HEK293T (cell line): Measurements from ENCODE around the gene DAP.

Source experiments
- ARNT ChIP-seq: fragments of 450-650 bp; IDR thresholded peaks from 2 replicates; pipeline ENCODE4 v1.6.1; 2017; ENCODE audit warnings: mild to moderate bottlenecking
- BHLHE40 ChIP-seq: fragments of 450-650 bp; IDR thresholded peaks from 2 replicates; pipeline ENCODE4 v1.6.1; 2016; ENCODE audit warnings: mild to moderate bottlenecking, moderate library complexity, borderline replicate concordance
- ELF4 ChIP-seq: fragments of 450-650 bp; IDR thresholded peaks from 2 replicates; pipeline ENCODE4 v1.6.1; 2017; ENCODE audit warnings: antibody characterized with exemption
- FOXA1 ChIP-seq: fragments of 450-650 bp; IDR thresholded peaks from 2 replicates; pipeline ENCODE4 v1.6.1; 2016; ENCODE audit warnings: mild to moderate bottlenecking
- FOXM1 ChIP-seq: fragments of 450-650 bp; IDR thresholded peaks from 2 replicates; pipeline ENCODE4 v1.6.1; 2017; ENCODE audit warnings: mild to moderate bottlenecking, borderline replicate concordance
- HDGF ChIP-seq: fragments of 450-650 bp; IDR thresholded peaks from 2 replicates; pipeline ENCODE4 v1.6.1; 2017; ENCODE audit warnings: antibody characterized with exemption, borderline replicate concordance
- L3MBTL2 ChIP-seq: fragments of 450-650 bp; conservative IDR thresholded peaks from 2 replicates; pipeline ENCODE4 v1.6.1; 2016; ENCODE audit warnings: mild to moderate bottlenecking
- SP1 ChIP-seq: fragments of 450-650 bp; IDR thresholded peaks from 2 replicates; pipeline ENCODE4 v1.6.1; 2017
- SUZ12 ChIP-seq: fragments of 450-650 bp; IDR thresholded peaks from 2 replicates; pipeline ENCODE4 v1.6.1; 2016; ENCODE audit warnings: mild to moderate bottlenecking
- TARDBP ChIP-seq: fragments of 450-650 bp; IDR thresholded peaks from 2 replicates; pipeline ENCODE4 v1.6.1; 2016
- TF ChIP-seq, protein P1 (sequence below): fragments of 450-650 bp; IDR thresholded peaks from 2 replicates; pipeline ENCODE4 v1.6.1; 2016

DNA sequence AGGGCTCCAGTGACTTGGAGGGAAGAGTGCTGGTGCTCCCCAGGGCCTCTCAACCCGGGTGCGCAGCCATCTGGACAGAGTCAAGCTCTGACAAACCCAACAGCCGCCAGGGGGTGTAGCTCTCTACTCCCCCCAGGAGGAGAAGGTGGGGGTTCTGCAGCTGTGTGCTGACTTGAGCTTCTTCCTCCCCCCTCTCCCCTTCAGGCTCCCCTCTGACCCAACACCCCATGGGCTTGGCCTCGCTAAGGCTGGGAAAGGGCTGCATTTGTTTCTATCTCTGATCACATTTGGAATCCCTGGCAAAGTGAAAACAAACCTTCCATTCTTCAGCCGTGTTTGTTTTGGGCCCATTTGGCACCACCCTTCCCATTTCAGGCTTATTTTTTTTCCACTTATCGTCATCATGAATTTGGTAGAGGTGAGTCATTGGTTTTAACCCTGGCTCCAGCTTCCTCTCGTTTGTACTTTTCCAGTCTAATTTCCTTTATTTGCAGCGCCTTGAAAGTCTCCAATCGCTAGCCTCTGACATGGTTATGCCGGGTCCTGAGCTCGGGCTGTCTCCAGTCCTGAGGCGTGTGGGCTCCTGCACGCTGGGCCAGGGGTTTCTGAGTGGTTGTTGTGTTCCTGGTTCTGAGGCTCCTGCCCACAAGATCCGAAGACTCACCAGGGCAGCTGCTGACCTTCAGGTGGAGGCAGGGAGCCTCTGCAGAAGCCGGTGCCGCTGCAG lies 36.1 kb downstream of the DAP start:
- no peak for TF ChIP-seq SUZ12
- TF ChIP-seq HDGF, result no peak
- TF ChIP-seq, protein P1, sequence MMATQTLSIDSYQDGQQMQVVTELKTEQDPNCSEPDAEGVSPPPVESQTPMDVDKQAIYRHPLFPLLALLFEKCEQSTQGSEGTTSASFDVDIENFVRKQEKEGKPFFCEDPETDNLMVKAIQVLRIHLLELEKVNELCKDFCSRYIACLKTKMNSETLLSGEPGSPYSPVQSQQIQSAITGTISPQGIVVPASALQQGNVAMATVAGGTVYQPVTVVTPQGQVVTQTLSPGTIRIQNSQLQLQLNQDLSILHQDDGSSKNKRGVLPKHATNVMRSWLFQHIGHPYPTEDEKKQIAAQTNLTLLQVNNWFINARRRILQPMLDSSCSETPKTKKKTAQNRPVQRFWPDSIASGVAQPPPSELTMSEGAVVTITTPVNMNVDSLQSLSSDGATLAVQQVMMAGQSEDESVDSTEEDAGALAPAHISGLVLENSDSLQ, result no peak
- TF ChIP-seq BHLHE40, result no peak
- no peak for TF ChIP-seq FOXM1
- no peak for TF ChIP-seq ARNT
- no peak for TF ChIP-seq TARDBP
- no peak for TF ChIP-seq SP1
- no peak for TF ChIP-seq ELF4
- no peak for TF ChIP-seq FOXA1
- TF ChIP-seq L3MBTL2, result no peak
